ENCODE measurements around the gene POLD1. TPM values are rescaled to one million over a fixed set of nuclear protein-coding genes. Genes with fewer than 3 reads are reported as not detected.

The POLD1 gene
- total and polyA plus RNA-seq, 8 donors: 11.4 to 98.0 (median 32.3) TPM

- Histone ChIP-seq H3K4me3 (no peak overlapping the region), H3K27ac (no peak overlapping the region), H3K9me3 (no peaks in the 10 kb centered on the region), H3K4me1 (no peaks in the 10 kb centered on the region), H3K27me3 (no peaks in the 10 kb centered on the region), H3K36me3 (peaks cover 0 to 67% (median 46%) of the 10 kb centered on the region in 4 donors)
- DNase-seq: no peak
- TF ChIP-seq POLR2AphosphoS5 (IDR thresholded peaks at IDR 0.05) (no peak), EP300 (IDR thresholded peaks at IDR 0.05) (no peak), POLR2A (IDR thresholded peaks at IDR 0.05) (no peak), CTCF (IDR thresholded peaks at IDR 0.05) (no peak)
- whole genome bisulfite sequencing, 5 donors: 95 to 100% (median 96%) methylated on average over 1 to 17 of the region's 17 CpGs
- intact Hi-C loops (cut with DNase I; ENCODE audit: low total_unique reads): no loop called here
These were observed 25.2 kb downstream of the POLD1 start for GRCh38 chr19:50409347-50409746.

- peaks cover 0 to 66% (median 46%) of the 10 kb centered on the region in 4 donors for H3K36me3 ChIP-seq
- 87 to 94% (median 92%) methylated on average over 7 to 10 of the region's 10 CpGs for WGBS, 5 donors
- no peak overlapping the region for H3K27ac ChIP-seq
- H3K4me3 ChIP-seq: no peak overlapping the region
- intact Hi-C loops (cut with DNase I; ENCODE audit: low total_unique reads): no loop called here
- no peak for DNase-seq
- H3K9me3 ChIP-seq: no peaks in the 10 kb centered on the region
- no peaks in the 10 kb centered on the region for H3K27me3 ChIP-seq
- TF ChIP-seq POLR2A (IDR thresholded peaks at IDR 0.05): no peak
- no peak for TF ChIP-seq CTCF (IDR thresholded peaks at IDR 0.05)
- no peak for TF ChIP-seq EP300 (IDR thresholded peaks at IDR 0.05)
- TF ChIP-seq POLR2AphosphoS5 (IDR thresholded peaks at IDR 0.05): no peak
- peaks cover 0 to 6% (median 0%) of the 10 kb centered on the region in 4 donors for H3K4me1 ChIP-seq
These were observed 26.0 kb downstream of the POLD1 start for GRCh38 chr19:50410109-50410508.

- no peak for DNase-seq
- WGBS, 5 donors: 93 to 100% (median 98%) methylated on average over 2 of the region's 2 CpGs
- TF ChIP-seq POLR2A (IDR thresholded peaks at IDR 0.05): no peak
- no peak for TF ChIP-seq EP300 (IDR thresholded peaks at IDR 0.05)
- TF ChIP-seq POLR2AphosphoS5 (IDR thresholded peaks at IDR 0.05): no peak
- TF ChIP-seq CTCF (IDR thresholded peaks at IDR 0.05): no peak
- Histone ChIP-seq H3K4me3 (no peak overlapping the region), H3K4me1 (peaks cover 0 to 25% (median 8%) of the 10 kb centered on the region in 4 donors), H3K9me3 (no peaks in the 10 kb centered on the region), H3K27ac (no peak overlapping the region), H3K27me3 (peaks cover 0 to 14% (median 6%) of the 10 kb centered on the region in 3 donors), H3K36me3 (peaks cover 0 to 44% (median 27%) of the 10 kb centered on the region in 4 donors)
- intact Hi-C loops (cut with DNase I; ENCODE audit: low total_unique reads): no loop called here
These were observed 28.3 kb downstream of the POLD1 start for GRCh38 chr19:50412419-50412818.

GRCh38 chr19:50413096-50413495, 28.9 kb downstream of the POLD1 start:
- Histone ChIP-seq H3K4me3 (no peak overlapping the region), H3K4me1 (peaks cover 0 to 30% (median 15%) of the 10 kb centered on the region in 4 donors), H3K36me3 (peaks cover 0 to 38% (median 24%) of the 10 kb centered on the region in 4 donors), H3K9me3 (no peaks in the 10 kb centered on the region), H3K27ac (no peak overlapping the region), H3K27me3 (peaks cover 0 to 20% (median 11%) of the 10 kb centered on the region in 3 donors)
- WGBS, 5 donors: 93 to 98% (median 94%) methylated on average over 13 of the region's 13 CpGs
- intact Hi-C loops (cut with DNase I; ENCODE audit: low total_unique reads): no loop called here
- TF ChIP-seq POLR2A (IDR thresholded peaks at IDR 0.05) (no peak), EP300 (IDR thresholded peaks at IDR 0.05) (no peak), CTCF (IDR thresholded peaks at IDR 0.05) (no peak), POLR2AphosphoS5 (IDR thresholded peaks at IDR 0.05) (no peak)
- DNase-seq: no peak

Measured in stomach (tissue), 9 donors.